GM18502 (cell line): ENCODE measurements around the gene POC1A.
"Not testable (repeated sequence)": the region's sequence is repeated elsewhere in the genome, so short reads cannot be mapped to it uniquely, and the experiment has no call there.

Experiments used
- ATAC-seq: cut with Tn5 transposase; IDR thresholded peaks from one replicate; pipeline ENCODE4 v1.9.1; 2021; ENCODE audit warnings: mild to moderate bottlenecking; ENCODE audit not compliant: unreplicated experiment, poor library complexity

POC1A gene

DNA sequence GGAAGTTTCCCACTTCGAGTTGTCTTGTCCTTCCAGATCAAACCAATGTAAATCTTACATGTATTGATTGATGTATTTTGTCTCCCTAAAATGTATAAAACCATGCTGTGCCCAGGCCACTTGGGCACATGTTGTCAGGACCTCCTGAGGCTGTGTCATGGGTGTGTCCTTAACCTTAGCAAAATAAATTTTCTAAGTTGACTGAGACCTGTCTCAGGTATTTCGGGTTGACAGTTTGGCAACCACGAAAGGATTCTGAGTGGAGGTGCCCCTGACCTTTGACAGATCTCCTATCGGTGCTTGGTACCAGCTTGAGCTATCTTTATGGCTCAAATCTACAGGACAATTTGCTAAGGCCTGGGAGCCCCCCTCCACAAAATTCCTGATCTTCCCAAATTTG, 1.7 kb upstream of the POC1A start:
- no peak for ATAC-seq

DNA sequence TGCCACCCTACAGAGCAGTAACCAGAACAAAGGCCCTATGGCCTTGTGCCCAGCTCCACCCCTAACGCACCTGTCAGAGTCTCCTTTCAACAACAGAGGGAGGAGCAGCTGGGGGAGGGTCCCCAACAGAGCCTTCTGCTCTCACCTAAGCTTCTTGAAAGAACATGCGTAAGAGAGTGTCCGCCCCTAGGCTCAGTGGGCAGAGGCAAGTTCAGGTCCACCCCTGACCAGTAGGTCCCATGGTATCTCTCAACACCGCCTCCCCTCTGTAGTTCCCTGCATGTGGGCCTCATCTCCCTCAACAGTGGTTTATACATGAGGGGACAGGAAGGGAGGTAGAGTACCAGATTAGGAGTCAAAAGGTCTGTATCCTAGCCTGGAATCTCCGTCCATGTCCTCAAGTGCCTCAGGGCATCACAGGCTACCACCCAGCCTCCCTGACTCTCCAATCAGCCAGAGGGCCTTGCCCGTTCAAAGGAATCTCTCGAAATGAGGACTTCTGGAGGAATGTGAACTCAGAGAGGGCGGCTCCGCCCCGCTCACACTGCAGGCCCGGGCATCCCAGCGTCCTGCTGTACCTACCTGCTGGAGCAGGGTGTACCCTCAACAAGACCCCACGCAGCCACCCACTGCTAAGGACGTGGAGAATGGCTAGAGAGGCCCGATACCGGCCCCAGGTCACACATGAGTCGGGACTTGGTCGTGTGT, 680 bp downstream of the POC1A start:
- ATAC-seq = peak; percentile 17

DNA sequence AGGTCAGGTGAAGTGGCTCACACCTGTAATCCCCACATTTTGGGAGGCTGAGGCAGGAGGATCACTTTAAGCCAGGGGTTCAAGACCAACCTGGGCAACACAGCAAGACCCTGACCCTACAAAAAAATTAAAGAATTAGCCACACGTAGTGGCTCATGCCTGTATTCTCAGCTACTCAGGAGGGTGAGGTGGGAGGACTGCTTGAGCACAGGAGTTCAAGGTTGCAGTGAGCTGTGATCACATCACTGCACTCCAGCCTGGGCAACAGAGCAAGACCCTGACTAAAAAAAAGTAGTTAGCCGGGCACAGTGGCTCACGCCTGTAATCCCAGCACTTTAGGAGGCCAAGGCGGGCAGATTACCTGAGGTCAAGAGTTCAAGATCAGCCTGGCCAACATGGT, 2.2 kb downstream of the POC1A start:
- ATAC-seq = not testable (repeated sequence)

GRCh38 chr3:52150860-52151259, 3.4 kb downstream of the POC1A start:
- ATAC-seq = no peak

DNA sequence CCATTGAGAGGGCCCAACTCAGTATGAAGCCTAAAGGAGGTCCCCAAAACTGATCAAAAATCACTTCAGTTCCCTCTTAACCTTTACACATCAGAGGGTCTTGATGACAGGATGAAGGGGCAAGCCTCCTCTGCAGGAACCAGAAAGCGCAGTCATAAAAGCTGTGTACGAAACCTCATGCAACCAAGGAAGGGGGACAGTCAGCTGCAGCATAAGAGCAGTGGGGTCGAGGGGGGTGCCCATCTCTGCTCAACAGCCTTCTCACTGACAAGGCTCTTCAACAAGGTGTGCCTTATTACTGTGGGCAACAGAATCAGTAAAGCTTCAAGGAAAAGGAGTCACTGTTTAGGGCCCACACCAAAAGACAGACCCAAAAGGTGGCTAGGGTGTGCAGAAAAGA, 3.9 kb downstream of the POC1A start:
- ATAC-seq = no peak

DNA sequence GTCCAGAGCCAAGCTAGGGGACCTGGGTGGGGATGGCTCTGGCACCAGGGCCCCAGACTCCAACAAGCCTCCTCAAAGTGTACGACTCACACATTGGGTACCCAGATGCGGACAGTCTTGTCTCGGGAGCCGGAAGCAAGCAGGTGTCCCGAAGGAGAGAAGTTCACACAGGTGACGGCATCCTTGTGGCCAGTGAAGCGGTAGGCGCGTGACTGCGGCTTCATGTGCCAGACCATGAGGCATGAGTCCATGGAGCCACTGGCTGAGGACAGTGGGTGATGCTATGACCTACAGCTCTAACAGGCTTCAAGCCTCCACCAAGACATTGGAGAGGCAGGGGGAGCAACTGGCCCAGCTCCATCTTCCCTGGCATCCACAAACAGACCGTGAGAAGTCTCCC, 4.5 kb downstream of the POC1A start:
- ATAC-seq = no peak

- ATAC-seq = no peak
Observed at GRCh38 chr3:52149021-52149420, 5.2 kb downstream of the POC1A start.

DNA sequence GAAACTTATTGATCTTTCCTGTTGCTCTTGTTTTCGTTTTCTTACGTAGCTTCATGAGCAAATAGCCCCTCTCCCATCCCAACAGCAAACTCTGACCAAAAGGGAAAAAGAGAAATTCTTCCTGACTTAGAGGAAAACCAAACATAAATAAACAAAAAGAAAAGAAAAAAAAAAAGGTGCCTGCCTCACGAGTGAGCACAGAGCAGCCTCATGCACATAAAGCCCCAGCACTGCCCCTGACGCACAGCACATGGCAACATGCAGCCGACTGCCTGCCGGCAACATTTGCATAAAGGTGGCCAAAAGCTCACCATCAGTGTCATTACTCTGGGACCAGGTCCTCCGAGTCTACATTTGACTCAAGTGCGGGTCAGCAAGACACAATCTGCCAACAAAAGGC, 6.4 kb downstream of the POC1A start:
- ATAC-seq = no peak

- ATAC-seq = no peak
Observed at GRCh38 chr3:52146811-52147210, 7.4 kb downstream of the POC1A start.

DNA sequence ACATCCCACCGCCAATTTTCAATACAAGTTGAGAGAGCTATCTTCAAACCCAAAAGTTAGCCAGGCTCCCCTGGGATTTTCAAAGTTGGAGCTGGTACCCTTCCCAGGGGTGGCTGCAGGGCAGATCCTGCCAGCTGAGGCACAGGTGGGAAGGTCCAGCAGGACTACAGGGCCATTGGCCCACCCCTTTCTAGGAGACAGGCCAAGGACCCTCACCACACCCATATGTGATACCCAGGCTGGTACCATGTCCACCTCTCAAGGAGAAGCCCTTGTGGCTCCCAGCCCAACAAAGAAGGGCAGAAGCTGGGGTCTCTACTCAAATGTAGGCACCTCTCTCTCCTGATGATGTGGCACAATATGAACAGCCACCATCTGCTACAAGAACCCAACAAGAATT, 8.0 kb downstream of the POC1A start:
- ATAC-seq = no peak

DNA sequence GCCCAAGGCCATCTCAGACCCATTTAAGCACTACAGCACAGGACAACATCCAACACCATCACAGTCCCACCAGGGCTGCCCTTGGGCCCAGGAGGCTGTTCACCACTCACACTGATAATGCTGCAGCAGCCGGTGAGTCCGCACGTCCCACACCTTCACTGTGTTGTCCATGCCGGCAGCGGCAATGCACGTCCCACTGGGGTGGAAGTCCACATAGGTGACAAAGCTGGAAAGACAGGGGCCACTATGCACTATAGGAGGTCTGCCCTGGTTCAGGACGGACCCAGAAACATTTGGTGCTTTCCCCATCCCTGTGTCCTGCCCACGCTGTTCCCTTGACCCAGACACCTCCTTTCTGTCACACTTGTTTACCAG, 8.5 kb downstream of the POC1A start:
- no peak for ATAC-seq

GRCh38 chr3:52144796-52145735, 9.2 kb downstream of the POC1A start:
- no peak for ATAC-seq

DNA sequence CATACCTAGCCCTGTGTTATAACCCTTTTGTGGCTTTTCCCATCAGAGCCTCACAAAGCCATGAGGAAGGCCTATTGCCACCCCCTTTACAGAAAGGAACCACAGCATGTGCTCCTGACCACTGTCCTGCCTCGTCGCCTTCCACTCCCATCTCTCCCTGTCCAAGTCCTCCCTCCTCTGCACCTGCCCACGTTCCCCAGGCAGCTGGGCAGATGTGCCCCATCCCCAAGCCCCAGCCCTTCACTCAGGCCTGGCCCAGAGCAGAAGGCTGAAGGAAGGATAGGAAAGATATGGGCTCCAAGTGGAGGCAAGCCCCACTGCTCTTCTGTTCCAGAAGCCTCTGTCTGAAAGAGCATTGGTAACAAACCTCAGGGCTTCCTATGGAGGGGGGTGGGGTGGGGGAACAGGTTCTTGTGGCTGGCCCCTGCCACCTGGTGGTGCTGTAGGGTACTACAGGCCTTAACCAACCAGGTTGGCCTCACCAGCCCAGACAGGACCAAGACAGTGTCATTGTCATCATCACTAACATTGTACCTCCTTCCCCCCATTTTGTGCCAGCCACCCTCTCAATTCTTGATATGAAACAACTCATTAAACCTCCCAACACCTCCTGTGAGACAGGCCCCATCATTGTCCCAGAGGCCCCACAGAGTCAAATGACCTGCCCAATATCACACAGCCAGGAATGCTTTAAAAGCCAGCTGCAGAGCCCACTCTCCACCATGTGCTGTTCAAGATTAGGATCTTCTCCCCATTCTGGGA, 10.0 kb downstream of the POC1A start:
- ATAC-seq = no peak

- ATAC-seq = no peak
Observed at GRCh38 chr3:52143616-52144015, 10.6 kb downstream of the POC1A start.

GRCh38 chr3:52143156-52143555, 11.1 kb downstream of the POC1A start:
- no peak for ATAC-seq

GRCh38 chr3:52141751-52142150, 12.5 kb downstream of the POC1A start:
- ATAC-seq = no peak

DNA sequence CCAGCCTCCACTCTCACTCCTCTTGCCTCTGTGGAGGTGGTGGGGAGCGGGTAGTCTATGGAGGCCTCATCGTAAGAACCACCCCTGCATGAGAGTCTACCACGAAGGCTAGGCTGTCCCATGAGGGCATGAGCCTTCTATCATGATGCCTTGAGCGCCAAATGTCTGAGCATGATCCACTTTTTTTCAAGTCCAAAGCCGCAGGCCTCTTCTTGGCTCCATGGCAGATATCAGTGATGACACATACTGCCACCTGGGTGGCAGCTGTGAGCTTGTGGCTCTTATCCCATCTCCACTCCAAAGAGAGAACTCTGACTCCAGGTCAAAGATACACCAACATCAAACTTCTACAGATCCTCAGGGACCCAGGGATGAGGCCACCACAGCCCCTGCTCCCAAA, 13.5 kb downstream of the POC1A start:
- no peak for ATAC-seq

- ATAC-seq = no peak
Observed at GRCh38 chr3:52140000-52140399, 14.2 kb downstream of the POC1A start.

DNA sequence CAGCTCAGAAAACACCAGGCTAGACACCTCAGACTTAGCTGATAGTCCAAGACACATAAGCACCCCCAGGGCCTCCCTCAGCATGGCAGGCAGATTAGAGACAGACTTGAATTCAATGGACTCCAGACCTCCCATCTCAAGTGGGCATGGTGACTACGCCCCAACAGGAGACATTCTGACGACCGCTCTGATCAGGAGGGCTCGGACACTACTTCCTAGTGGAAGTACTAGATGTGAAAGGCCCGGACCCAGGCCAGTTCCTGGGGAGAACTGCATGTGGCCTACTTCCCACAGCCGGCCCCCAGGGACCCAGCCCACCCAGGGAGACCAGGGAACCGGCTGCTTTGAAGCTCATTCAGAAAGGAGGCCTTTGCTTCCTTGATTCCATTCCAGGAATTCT, 16.9 kb downstream of the POC1A start:
- ATAC-seq = no peak

DNA sequence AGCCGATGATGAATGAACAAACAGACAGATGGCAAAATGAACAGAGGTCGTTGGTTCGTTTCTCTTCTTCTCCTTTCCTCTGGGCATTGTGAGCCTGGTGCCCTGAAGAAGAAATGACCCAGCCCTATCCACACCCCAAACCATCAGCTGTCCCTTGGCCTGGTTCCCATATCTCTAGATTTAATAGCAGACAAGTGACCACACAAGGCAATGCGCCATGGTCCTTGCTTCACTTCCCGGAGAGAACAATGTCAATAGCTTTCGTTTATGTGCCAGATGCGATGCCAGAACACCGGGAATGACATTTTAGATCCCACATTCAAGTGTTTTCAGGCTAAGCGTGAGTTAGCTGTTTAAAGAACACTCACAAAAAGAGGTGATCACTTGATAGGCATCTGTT, 17.7 kb downstream of the POC1A start:
- no peak for ATAC-seq

- no peak for ATAC-seq
Observed at GRCh38 chr3:52135332-52135731, 18.9 kb downstream of the POC1A start.
